Stimulated activated CD8-positive, alpha-beta memory T cell treated with anti-CD3 and anti-CD28 coated beads, Interleukin-4, amount 100 ng/mL, for 4 hours (primary cell): ENCODE results near the gene UBN2.

Source experiments
- DNase-seq, 2 donors: peaks; one replicate each; pipeline ENCODE4 v3.0.0-alpha.2; 2020; ENCODE audit warnings: low read depth in 2 of 2, low spot score in 1 of 2

UBN2 gene

DNA sequence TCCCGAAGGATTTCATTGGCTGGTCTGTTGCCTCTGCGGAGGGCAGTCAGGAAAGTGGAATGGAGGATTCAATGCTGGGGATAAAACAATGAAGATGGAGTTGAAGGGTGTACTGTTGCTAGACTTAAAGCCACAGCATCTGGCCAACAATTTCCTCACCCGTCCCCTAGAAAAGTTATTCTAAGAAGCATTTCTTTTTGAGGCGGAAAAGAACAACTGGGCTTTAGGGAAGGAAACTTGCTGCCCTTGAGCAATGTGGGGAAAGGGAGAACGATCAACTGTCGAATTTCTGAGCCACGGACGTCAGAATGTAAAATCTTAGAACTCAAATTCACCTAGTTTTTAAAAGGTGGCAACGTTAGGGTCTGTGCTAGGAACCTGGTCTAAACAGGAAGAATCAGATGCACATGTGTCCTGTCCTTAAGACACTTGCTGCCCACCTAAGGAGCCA is 110.8 kb downstream of the UBN2 start:
- no peak for DNase-seq

DNA sequence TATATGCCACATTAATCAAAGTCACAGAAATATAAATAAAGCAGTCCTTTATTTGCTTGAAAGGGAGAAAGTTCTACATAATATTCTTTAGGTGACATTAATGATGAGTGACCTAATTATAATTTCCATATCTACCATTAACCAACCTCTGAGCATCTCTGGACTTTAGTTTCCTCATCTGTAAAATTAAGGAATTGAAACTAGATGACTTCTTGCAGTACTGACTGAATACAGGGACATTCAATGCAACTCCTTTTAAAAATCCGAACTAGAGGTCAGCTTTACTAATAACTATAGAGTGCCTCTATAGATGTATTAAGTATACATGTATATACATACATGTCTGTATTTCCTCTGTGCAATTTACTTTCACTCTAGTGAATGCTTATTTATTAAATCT is 114.0 kb downstream of the UBN2 start:
- DNase-seq: no peak

DNA sequence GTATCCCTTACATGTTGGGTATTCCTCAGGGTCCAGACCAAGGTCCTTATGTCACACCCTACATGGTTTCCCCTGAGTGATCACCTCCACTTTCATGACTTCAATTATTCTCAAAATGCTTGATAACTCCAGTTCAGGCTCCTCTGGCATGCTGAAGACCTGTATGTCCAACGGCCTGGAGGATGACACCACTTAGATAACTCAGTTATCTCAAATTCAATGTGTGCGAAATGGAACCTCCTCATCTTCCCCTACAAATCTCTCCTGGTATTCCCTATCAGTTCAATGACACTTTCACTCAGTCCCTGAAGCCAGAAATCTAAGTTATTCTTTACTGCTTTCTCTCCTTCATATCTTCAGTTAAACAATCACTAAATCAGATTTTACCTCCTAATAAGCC is 120.0 kb downstream of the UBN2 start:
- no peak for DNase-seq

DNA sequence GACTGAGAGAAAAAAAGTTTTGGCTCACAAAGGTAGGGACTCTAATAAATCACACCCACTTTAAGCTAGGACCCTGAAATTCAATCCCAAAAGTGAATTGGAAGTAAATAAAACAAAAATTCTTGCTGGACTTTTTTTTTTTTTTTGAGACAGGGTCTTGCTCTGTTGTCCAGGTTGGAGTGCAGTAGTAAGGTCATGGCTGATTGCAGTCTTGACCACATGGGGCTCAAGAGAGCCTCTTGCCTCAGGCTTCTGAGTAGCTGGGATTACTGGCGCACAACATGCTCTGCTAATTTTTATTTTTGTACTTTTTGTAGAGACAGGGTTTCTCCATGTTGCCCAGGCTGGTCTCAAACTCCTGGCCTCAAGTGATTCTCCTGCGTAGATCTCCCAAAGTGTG is 123.7 kb downstream of the UBN2 start:
- no peak for DNase-seq

DNA sequence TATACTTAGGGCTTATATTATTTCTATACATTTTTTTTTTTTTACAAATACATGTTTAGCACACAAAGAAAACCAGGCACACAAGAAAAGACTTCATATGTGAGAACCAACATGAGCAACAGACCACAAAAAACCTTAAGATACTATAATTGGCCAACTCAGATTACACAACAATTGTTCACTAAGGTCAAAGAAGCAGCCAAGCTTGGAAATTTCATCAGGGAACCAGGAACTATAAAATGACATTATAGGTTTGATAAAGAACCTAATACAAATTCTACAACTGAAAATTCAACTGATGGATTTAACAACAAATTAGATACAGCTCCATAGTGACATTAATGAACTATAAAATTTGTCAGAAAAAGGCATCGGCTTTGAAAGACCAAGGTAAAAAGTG is 124.3 kb downstream of the UBN2 start:
- no peak for DNase-seq
